Pulmonary artery endothelial cell (primary cell): Measurements from ENCODE around the gene CPNE6. TPM values are rescaled to one million over a fixed set of nuclear protein-coding genes. Genes with fewer than 3 reads are reported as not detected.

Experiments
- DNase-seq: peaks from one replicate; pipeline ENCODE4 v3.0.0-alpha.2; 2011; ENCODE audit warnings: low read depth, low spot score
- total RNA-seq: library from RNA; depleted of rRNA; stranded (reverse); fragments of >200 nt; gene quantifications from 2 replicates; pipeline ENCODE4 v1.2.3, GENCODE V29; 2014

Gene CPNE6
- total RNA-seq, 1 donor from 2014 or later, result not detected

GRCh38 chr14:24126939-24127338 is 55.6 kb downstream of the CPNE6 start:
- no peak for DNase-seq

- DNase-seq, result no peak
Observed at GRCh38 chr14:24127673-24128072, 56.3 kb downstream of the CPNE6 start.

Other genes starting within 250 kb of the CPNE6 start
- gene DHRS4, start 117.8 kb upstream of the CPNE6 start, total RNA-seq, result 58.9 and 60.4 TPM in 2 replicates
- gene DHRS4L2, start 82.6 kb upstream of the CPNE6 start, total RNA-seq, result 15.8 and 18.3 TPM in 2 replicates
- gene CARMIL3, start 19.6 kb upstream of the CPNE6 start, total RNA-seq, result under 0.01 and 0.04 TPM in 2 replicates
- gene PCK2, start 22.7 kb downstream of the CPNE6 start, total RNA-seq, result 9.8 and 18.5 TPM in 2 replicates
- gene DCAF11, start 43.2 kb downstream of the CPNE6 start, total RNA-seq, result 50.1 and 61.2 TPM in 2 replicates
- 0.33 and 0.56 TPM in 2 replicates for gene NRL, start 43.4 kb downstream of the CPNE6 start, total RNA-seq
- gene FITM1, start 59.1 kb downstream of the CPNE6 start, total RNA-seq, result 0.13 TPM in 1 of 2 replicates, not detected in the other
- gene PSME1, start 64.6 kb downstream of the CPNE6 start, total RNA-seq, result 121 and 126 TPM in 2 replicates
- 22.7 and 27.6 TPM in 2 replicates for gene EMC9, start 70.0 kb downstream of the CPNE6 start, total RNA-seq
- gene PSME2, start 75.0 kb downstream of the CPNE6 start, total RNA-seq, result 155 and 175 TPM in 2 replicates
- 34.1 and 36.2 TPM in 2 replicates for gene RNF31, start 75.9 kb downstream of the CPNE6 start, total RNA-seq
- gene IRF9, start 89.7 kb downstream of the CPNE6 start, total RNA-seq, result 42.1 and 48.9 TPM in 2 replicates
- gene REC8, start 100.5 kb downstream of the CPNE6 start, total RNA-seq, result 1.6 and 4.1 TPM in 2 replicates
- 57.2 and 58.4 TPM in 2 replicates for gene IPO4, start 117.3 kb downstream of the CPNE6 start, total RNA-seq
- 48.9 and 67.2 TPM in 2 replicates for gene TM9SF1, start 123.9 kb downstream of the CPNE6 start, total RNA-seq
- 0.20 TPM in 1 of 2 replicates, not detected in the other for gene TSSK4, start 134.1 kb downstream of the CPNE6 start, total RNA-seq
- 27.7 and 36.5 TPM in 2 replicates for gene CHMP4A, start 141.9 kb downstream of the CPNE6 start, total RNA-seq
- gene MDP1, start 144.5 kb downstream of the CPNE6 start, total RNA-seq, result 6.9 and 13.1 TPM in 2 replicates
- 219 and 229 TPM in 2 replicates for gene NEDD8, start 160.8 kb downstream of the CPNE6 start, total RNA-seq
- gene GMPR2, start 161.4 kb downstream of the CPNE6 start, total RNA-seq, result 97.8 and 115 TPM in 2 replicates
- 49.1 and 55.5 TPM in 2 replicates for gene TINF2, start 171.1 kb downstream of the CPNE6 start, total RNA-seq
- 0.40 and 0.74 TPM in 2 replicates for gene TGM1, start 191.6 kb downstream of the CPNE6 start, total RNA-seq
- gene RABGGTA, start 200.0 kb downstream of the CPNE6 start, total RNA-seq, result 21.0 and 21.6 TPM in 2 replicates
- gene DHRS1, start 228.2 kb downstream of the CPNE6 start, total RNA-seq, result 6.4 and 12.7 TPM in 2 replicates
- 31.3 and 41.3 TPM in 2 replicates for gene NOP9, start 228.3 kb downstream of the CPNE6 start, total RNA-seq
- gene CIDEB, start 236.4 kb downstream of the CPNE6 start, total RNA-seq, result 1.1 and 2.8 TPM in 2 replicates
- 3.6 and 4.2 TPM in 2 replicates for gene LTB4R2, start 238.6 kb downstream of the CPNE6 start, total RNA-seq
- 1.9 and 2.6 TPM in 2 replicates for gene LTB4R, start 239.9 kb downstream of the CPNE6 start, total RNA-seq